Left ventricle myocardium inferior (tissue), 1 donor: ENCODE data around the gene BTN3A1. TPM values are rescaled to one million over a fixed set of nuclear protein-coding genes. Genes with fewer than 3 reads are reported as not detected.

Experiments
- DNase-seq: peaks from one replicate; pipeline ENCODE4 v3.0.0-alpha.2; 2020
- H3K27ac ChIP-seq: fragments of 200-600 bp; replicated peaks from 2 replicates; pipeline ENCODE4 v1.8.0; 2021
- H3K27me3 ChIP-seq: fragments of 200-600 bp; 2 replicates; pipeline ENCODE4 v1.8.0; 2021; ENCODE audit warnings: low read depth
- H3K36me3 ChIP-seq: fragments of 200-600 bp; 2 replicates; pipeline ENCODE4 v1.8.0; 2021
- H3K4me1 ChIP-seq: fragments of 200-600 bp; 2 replicates; pipeline ENCODE4 v1.8.0; 2021
- H3K4me3 ChIP-seq: fragments of 200-600 bp; 2 replicates; pipeline ENCODE4 v1.8.0; 2021; ENCODE audit warnings: mild to moderate bottlenecking, moderate library complexity
- H3K9me3 ChIP-seq: fragments of 200-600 bp; replicated peaks from 2 replicates; pipeline ENCODE4 v1.8.0; 2021
- intact Hi-C: fragments of 100-400 bp; cut with micrococcal nuclease; formaldehyde crosslinking; loops from one replicate; pipeline ENCODE4 v1.11.0; 2022
- total RNA-seq: library from RNA; stranded (reverse); fragmentation: NEBNext Ultra II Directional; extraction: Animal tissue kit (Norgen Biotek cat#: 25700); gene quantifications from one replicate; pipeline ENCODE4 v1.2.1, GENCODE V29; 2021
- TF ChIP-seq, protein P1 (sequence below): fragments of 200-600 bp; IDR thresholded peaks from 2 replicates; pipeline ENCODE4 v1.8.0; 2021; ENCODE audit warnings: antibody characterized with exemption, mild to moderate bottlenecking, borderline replicate concordance
- donor health status: DM: no; HTN: yes; CAD: no; lungs with severe emphysema.

The BTN3A1 gene
- total RNA-seq, 1 donor from 2014 or later: 9.7 TPM

DNA sequence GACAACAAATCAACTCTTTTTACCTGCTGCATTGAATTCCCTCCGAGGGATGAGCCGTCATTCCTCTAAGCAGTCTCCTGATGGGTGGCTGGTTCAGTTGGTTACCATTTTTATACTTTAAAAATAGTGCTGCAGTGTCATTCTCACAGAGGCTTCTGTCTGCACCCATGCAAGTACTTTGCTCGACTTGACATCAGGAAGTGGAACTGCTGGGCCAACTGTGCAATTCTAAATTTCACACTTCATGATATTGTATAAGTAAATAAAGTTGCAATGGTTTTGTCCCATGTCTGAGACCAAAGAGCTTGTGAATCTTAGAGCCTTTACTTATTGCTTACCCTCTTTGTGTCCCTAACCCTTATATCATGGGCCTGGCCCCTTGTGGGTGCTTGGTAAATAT, 2.5 kb downstream of the BTN3A1 start:
- no peak overlapping the region for H3K27ac ChIP-seq
- no peak overlapping the region for H3K4me3 ChIP-seq
- DNase-seq: no peak

DNA sequence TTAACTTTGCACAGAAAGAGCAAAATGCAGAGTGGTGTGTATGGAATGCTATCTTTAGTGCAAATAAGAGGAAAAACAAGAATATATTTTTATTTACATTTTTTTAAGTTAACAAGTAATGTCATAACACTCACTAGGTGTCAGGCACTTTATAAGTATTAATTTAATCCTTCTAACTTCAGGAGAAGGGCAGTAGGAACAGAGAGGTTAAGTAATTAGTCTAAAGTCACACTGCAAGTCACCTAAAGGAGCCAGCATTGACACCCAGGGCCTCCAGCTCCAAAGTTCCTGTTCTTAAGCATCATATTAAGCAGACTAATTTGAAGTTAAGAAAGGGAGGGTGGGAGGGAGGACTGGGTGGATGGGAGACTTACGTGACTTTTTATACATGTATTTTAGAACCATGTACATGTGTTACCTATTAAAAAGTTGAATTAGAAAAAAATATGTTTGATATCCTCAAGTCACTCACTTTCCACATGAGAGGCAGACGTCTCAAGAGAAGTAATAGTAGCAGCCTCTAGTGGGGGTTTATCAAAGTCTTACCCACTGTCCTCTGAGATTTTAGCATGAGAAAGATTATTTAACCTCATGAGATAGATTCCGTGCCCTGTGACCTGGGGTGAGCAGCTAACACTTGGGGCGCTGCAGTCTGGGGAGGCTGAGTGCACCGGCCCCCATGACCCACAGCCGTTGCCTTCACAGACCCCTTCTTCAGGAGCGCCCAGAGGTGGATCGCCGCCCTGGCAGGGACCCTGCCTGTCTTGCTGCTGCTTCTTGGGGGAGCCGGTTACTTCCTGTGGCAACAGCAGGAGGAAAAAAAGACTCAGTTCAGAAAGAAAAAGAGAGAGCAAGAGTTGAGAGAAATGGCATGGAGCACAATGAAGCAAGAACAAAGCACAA, 7.0 kb downstream of the BTN3A1 start:
- intact Hi-C loops: no loop called here
- no peaks in the 10 kb centered on the region for H3K4me1 ChIP-seq
- peaks cover 46% of the 10 kb centered on the region for H3K36me3 ChIP-seq
- TF ChIP-seq, protein P1, sequence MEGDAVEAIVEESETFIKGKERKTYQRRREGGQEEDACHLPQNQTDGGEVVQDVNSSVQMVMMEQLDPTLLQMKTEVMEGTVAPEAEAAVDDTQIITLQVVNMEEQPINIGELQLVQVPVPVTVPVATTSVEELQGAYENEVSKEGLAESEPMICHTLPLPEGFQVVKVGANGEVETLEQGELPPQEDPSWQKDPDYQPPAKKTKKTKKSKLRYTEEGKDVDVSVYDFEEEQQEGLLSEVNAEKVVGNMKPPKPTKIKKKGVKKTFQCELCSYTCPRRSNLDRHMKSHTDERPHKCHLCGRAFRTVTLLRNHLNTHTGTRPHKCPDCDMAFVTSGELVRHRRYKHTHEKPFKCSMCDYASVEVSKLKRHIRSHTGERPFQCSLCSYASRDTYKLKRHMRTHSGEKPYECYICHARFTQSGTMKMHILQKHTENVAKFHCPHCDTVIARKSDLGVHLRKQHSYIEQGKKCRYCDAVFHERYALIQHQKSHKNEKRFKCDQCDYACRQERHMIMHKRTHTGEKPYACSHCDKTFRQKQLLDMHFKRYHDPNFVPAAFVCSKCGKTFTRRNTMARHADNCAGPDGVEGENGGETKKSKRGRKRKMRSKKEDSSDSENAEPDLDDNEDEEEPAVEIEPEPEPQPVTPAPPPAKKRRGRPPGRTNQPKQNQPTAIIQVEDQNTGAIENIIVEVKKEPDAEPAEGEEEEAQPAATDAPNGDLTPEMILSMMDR: no peak
- H3K27ac ChIP-seq: no peak overlapping the region
- no peak for DNase-seq
- no peak overlapping the region for H3K4me3 ChIP-seq
- no peaks in the 10 kb centered on the region for H3K9me3 ChIP-seq
- no peaks in the 10 kb centered on the region for H3K27me3 ChIP-seq

More for the DNA sequence above, 2.5 kb downstream of the BTN3A1 start:
- TF ChIP-seq, protein P1: no peak
- intact Hi-C loops: no loop called here
- H3K9me3 ChIP-seq: no peaks in the 10 kb centered on the region
- H3K4me1 ChIP-seq: peaks cover 24% of the 10 kb centered on the region
- peaks cover 32% of the 10 kb centered on the region for H3K36me3 ChIP-seq
- H3K27me3 ChIP-seq: no peaks in the 10 kb centered on the region

DNA sequence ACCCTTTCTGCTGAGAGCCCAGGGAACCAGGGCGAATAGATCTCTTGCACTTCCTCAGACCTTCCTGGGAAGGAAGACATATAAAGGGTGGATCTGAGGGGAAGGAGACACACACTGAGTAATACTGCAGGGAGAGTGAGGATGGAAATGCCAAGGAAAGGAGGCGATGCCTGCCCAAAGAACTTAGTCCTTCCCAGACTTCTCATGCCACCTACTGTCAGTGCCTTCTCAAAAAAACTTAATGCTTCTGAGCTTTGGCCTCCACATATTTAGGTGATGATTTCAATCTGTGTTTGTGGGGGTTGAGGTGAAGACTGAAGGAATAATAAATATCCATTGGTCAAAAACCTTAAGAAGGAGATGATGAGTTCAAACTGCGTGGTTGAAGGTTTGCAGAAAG, 9.7 kb downstream of the BTN3A1 start:
- H3K36me3 ChIP-seq: peaks cover 42% of the 10 kb centered on the region
- intact Hi-C loops: no loop called here
- no peak overlapping the region for H3K4me3 ChIP-seq
- no peak overlapping the region for H3K27ac ChIP-seq
- no peaks in the 10 kb centered on the region for H3K4me1 ChIP-seq
- no peaks in the 10 kb centered on the region for H3K27me3 ChIP-seq
- TF ChIP-seq, protein P1: no peak
- DNase-seq: no peak
- no peaks in the 10 kb centered on the region for H3K9me3 ChIP-seq

DNA sequence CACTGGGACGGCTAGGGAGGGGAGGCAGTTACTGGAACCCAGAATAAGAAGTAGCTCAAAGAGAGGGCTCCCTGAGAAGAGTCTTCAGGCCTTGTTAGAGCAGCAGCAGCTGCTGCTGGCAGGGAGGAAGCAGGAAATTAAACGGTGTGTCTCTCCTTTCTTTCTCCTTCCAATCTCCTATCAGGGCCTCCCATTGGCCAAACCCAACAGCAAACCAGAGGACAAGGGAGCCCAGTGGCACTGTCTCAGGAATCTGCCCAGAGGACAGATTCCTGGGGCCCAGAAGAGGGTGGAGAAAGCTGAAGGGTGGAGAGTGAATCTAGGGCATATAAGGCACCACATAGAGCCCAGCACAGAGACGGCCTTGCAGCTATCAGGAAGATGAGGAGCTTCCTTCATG, 10.2 kb downstream of the BTN3A1 start:
- no peaks in the 10 kb centered on the region for H3K27me3 ChIP-seq
- no peaks in the 10 kb centered on the region for H3K9me3 ChIP-seq
- TF ChIP-seq, protein P1: no peak
- no peak for DNase-seq
- no peak overlapping the region for H3K27ac ChIP-seq
- peaks cover 38% of the 10 kb centered on the region for H3K36me3 ChIP-seq
- intact Hi-C loops: no loop called here
- no peaks in the 10 kb centered on the region for H3K4me1 ChIP-seq
- no peak overlapping the region for H3K4me3 ChIP-seq

DNA sequence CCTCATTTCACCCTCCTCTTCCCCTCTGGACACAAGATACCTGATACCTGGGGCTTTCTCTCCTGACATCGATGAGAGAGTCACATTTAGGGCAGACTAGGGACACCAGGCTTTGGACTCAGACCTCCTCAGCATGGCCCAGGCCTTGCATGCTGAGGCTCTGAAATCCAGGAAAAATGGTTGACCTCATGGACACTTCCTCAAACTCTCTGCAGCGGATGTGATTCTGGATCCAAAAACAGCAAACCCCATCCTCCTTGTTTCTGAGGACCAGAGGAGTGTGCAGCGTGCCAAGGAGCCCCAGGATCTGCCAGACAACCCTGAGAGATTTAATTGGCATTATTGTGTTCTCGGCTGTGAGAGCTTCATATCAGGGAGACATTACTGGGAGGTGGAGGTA, 10.9 kb downstream of the BTN3A1 start:
- Histone ChIP-seq H3K9me3 (no peaks in the 10 kb centered on the region), H3K36me3 (peaks cover 30% of the 10 kb centered on the region), H3K4me3 (no peak overlapping the region), H3K4me1 (no peaks in the 10 kb centered on the region), H3K27ac (no peak overlapping the region), H3K27me3 (no peaks in the 10 kb centered on the region)
- DNase-seq: no peak
- intact Hi-C loops: no loop called here
- TF ChIP-seq, protein P1: no peak
